Colonic mucosa (tissue), 4 donors: ENCODE results near the gene ZC3H6. TPM values are rescaled to one million over a fixed set of nuclear protein-coding genes. Genes with fewer than 3 reads are reported as not detected.

Experiments used
- DNase-seq: peaks from one replicate; pipeline ENCODE4 v3.0.0-alpha.2; 2020
- H3K27ac ChIP-seq: fragments of 200-600 bp; one replicate; pipeline ENCODE4 v1.8.0; 2021
- H3K27me3 ChIP-seq: fragments of 200-600 bp; one replicate; pipeline ENCODE4 v1.8.0; 2021
- H3K36me3 ChIP-seq: fragments of 200-600 bp; one replicate; pipeline ENCODE4 v1.8.0; 2021
- H3K4me1 ChIP-seq: fragments of 200-600 bp; one replicate; pipeline ENCODE4 v1.8.0; 2021; ENCODE audit warnings: mild to moderate bottlenecking
- H3K4me3 ChIP-seq: fragments of 200-600 bp; one replicate; pipeline ENCODE4 v1.8.0; 2021
- H3K9ac ChIP-seq, 2 donors: one replicate each; pipeline ENCODE4 v1.7.0; 2013; ENCODE audit warnings: control low read depth in 2 of 2, low read depth in 2 of 2, low read length in 2 of 2
- H3K9me3 ChIP-seq: fragments of 200-600 bp; one replicate; pipeline ENCODE4 v1.8.0; 2021
- CTCF ChIP-seq: fragments of 200-600 bp; IDR thresholded peaks from one replicate; pipeline ENCODE4 v1.8.0; 2022; ENCODE audit warnings: antibody characterized with exemption, mild to moderate bottlenecking
- intact Hi-C: fragments of 100-400 bp; cut with DNase I; formaldehyde crosslinking; loops from one replicate; pipeline ENCODE4 v1.14.1; 2022
- total RNA-seq, 2 donors: library from RNA; stranded (reverse); fragmentation: NEBNext Ultra II Directional in 1 of 2; extraction: Animal tissue kit (Norgen Biotek cat#: 25700) in 1 of 2; gene quantifications; one replicate each; pipeline ENCODE4 v1.2.1, GENCODE V29; 2021
- donor health status: healthy.
- donor health status: DM: no; HTN: no; CAD: no.
- donor health status: DM: no; HTN: no; CAD: no.

ZC3H6 gene
- total RNA-seq, 2 donors from 2014 or later: 3.6 to 13.1 TPM

DNA sequence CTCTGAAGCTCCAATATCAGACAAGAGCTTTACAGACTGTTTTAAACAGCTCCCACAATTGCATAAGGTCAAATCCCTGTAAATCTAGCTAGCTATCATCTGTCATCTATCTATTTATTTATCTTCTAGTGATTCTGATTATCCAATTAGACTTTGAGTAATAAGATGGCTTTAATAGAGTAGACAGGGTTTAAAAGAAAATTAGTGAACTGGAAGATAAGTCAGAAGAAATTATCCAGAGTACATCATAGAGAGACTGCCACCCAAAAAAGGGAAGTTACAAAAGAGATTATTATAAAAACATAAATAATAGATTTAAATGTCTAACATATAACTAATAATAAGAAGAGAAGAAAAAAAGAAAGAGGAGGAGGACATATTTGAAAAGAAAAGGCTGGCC lies 12.5 kb upstream of the ZC3H6 start:
- no peak overlapping the region for H3K9ac ChIP-seq
- intact Hi-C loops: no loop called here
- no peak overlapping the region for H3K4me3 ChIP-seq
- no peaks in the 10 kb centered on the region for H3K9me3 ChIP-seq
- no peak for TF ChIP-seq CTCF
- H3K27me3 ChIP-seq: no peaks in the 10 kb centered on the region
- H3K36me3 ChIP-seq: no peaks in the 10 kb centered on the region
- H3K4me1 ChIP-seq: no peaks in the 10 kb centered on the region
- no peak for DNase-seq
- no peak overlapping the region for H3K27ac ChIP-seq

DNA sequence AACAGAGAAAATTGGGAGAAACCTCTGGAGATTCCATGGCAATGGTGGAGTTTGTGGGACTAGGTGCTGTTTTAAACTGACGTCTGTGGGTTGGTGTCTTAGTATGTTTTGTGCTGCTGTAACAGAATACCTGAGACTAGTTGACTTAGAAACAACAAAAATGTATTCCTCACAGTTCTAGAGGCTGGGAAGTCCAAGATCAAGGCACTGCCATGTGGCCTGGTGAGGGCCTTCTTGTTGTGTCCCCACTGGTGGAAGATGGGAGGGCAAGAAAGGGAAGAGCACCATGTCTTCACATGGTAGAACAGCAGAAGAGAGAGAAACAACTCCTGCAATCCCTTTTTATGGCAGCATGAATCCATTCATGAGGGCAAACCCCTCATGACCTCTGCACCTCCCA lies 6.8 kb upstream of the ZC3H6 start:
- no peaks in the 10 kb centered on the region for H3K4me1 ChIP-seq
- no peak for TF ChIP-seq CTCF
- H3K36me3 ChIP-seq: no peaks in the 10 kb centered on the region
- H3K4me3 ChIP-seq: no peak overlapping the region
- no peak overlapping the region for H3K9ac ChIP-seq
- intact Hi-C loops: no loop called here
- no peaks in the 10 kb centered on the region for H3K9me3 ChIP-seq
- H3K27ac ChIP-seq: no peak overlapping the region
- no peaks in the 10 kb centered on the region for H3K27me3 ChIP-seq
- no peak for DNase-seq

- H3K27me3 ChIP-seq: no peaks in the 10 kb centered on the region
- no peak for DNase-seq
- H3K4me3 ChIP-seq: no peak overlapping the region
- H3K36me3 ChIP-seq: no peaks in the 10 kb centered on the region
- TF ChIP-seq CTCF: no peak
- intact Hi-C loops: no loop called here
- H3K27ac ChIP-seq: no peak overlapping the region
- no peaks in the 10 kb centered on the region for H3K4me1 ChIP-seq
- no peaks in the 10 kb centered on the region for H3K9me3 ChIP-seq
- H3K9ac ChIP-seq: no peak overlapping the region
Measured at GRCh38 chr2:112272669-112273068, 2.7 kb upstream of the ZC3H6 start.

- Histone ChIP-seq H3K9me3 (no peaks in the 10 kb centered on the region), H3K4me3 (no peak overlapping the region), H3K27ac (no peak overlapping the region), H3K36me3 (no peaks in the 10 kb centered on the region), H3K4me1 (no peaks in the 10 kb centered on the region), H3K27me3 (no peaks in the 10 kb centered on the region), H3K9ac (no peak overlapping the region)
- TF ChIP-seq CTCF: no peak
- intact Hi-C loops: no loop called here
- DNase-seq: no peak
Measured at GRCh38 chr2:112273349-112273748, 2.0 kb upstream of the ZC3H6 start.

GRCh38 chr2:112275887-112276773 lies 733 bp downstream of the ZC3H6 start:
- TF ChIP-seq CTCF: no peak
- H3K4me3 ChIP-seq: peak overlapping the region; percentile 68
- DNase-seq: peak; percentile 85
- intact Hi-C loops: no loop called here
- H3K9ac ChIP-seq: peak overlapping the region; percentile 92 to 99
- no peaks in the 10 kb centered on the region for H3K9me3 ChIP-seq
- H3K27ac ChIP-seq: peak overlapping the region; percentile 99
- H3K4me1 ChIP-seq: no peaks in the 10 kb centered on the region
- H3K36me3 ChIP-seq: no peaks in the 10 kb centered on the region
- no peaks in the 10 kb centered on the region for H3K27me3 ChIP-seq
